ENCODE measurements around the gene PHPT1. TPM values are rescaled to one million over a fixed set of nuclear protein-coding genes. Genes with fewer than 3 reads are reported as not detected.
A peak's percentile ranks its signal among the peaks of the same experiment; 100 is the strongest.

The PHPT1 gene
- total and polyA plus RNA-seq, 2 of the 13 experiments (the other 11 are each of a cell fraction or from before 2014, with no cell fraction given): 189 to 192 TPM

DNA sequence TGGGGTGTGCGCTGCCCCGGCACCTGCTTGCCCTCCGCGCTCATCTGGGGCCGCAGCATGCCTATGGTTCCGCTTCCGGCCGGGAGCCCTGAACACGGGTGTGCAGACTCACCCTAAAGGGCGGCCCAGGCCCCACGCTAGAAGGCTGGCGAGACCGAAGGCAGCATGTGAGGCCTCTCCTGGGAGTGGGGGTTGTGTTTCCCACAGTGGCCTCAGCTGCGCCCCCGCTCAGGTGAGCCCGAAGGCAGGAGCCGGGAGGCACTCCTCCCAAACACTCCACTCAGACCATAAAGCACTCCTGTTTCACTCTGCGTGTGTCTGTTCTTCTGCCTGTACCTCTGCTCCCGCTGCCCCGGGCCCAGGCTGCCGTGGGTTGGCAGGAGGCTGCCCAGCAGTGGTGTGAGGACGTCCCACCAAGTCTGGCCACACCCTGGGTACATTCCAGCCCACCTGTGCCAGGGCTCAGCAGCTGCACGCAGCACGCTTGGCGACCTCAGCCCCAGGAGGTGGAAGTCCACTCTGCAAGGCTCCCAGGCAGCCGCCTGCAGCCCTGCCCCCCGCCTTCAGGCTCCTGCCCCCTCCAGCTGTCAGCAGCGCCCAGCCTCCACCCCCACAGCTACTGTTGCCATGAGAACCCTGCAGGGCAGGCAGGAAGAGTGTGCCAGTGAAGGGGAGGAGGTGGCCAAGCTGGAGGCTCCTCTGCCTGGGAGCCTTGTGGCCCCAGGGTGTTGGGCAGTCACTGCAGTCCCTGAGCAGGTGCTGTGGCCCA is 8.1 kb upstream of the PHPT1 start (continued):
- TF ChIP-seq ZNF839 (CRISPR knock-in tag; IDR thresholded peaks at IDR 0.05; ENCODE audit: borderline replicate concordance) (no peak), SRSF1 (optimal IDR thresholded peaks at IDR 0.05; ENCODE audit: low read depth, low read length) (no peak), ZNF547 (CRISPR knock-in tag; IDR thresholded peaks at IDR 0.05) (peak; percentile 71; the same call in 1 of the 2 replicates), ZNF296 (CRISPR knock-in tag; conservative IDR thresholded peaks at IDR 0.05) (no peak), ZNF713 (CRISPR knock-in tag; IDR thresholded peaks at IDR 0.05) (no peak), ZNF350 (CRISPR knock-in tag; IDR thresholded peaks at IDR 0.05; ENCODE audit: borderline replicate concordance, low read depth) (peak; percentile 62; the same call in 1 of the 2 replicates), HNRNPUL1 (IDR thresholded peaks at IDR 0.05; ENCODE audit: low read depth, low read length) (no peak), REXO4 (CRISPR knock-in tag; IDR thresholded peaks at IDR 0.05; ENCODE audit: borderline replicate concordance) (no peak), TCF7L2 (IDR thresholded peaks at IDR 0.05; ENCODE audit: low read depth, low read length) (no peak), ZNF235 (CRISPR knock-in tag; IDR thresholded peaks at IDR 0.05; ENCODE audit: borderline replicate concordance) (peak; percentile 6; the same call in 1 of the 2 replicates), ZNF10 (CRISPR knock-in tag; IDR thresholded peaks at IDR 0.05; ENCODE audit: borderline replicate concordance, low read depth) (no peak), ZNF460 (CRISPR knock-in tag; IDR thresholded peaks at IDR 0.05; ENCODE audit: borderline replicate concordance) (no peak), ZNF615 (CRISPR knock-in tag; IDR thresholded peaks at IDR 0.05; ENCODE audit: borderline replicate concordance) (no peak), MED13 (CRISPR knock-in tag; IDR thresholded peaks at IDR 0.05) (no peak), NBN (conservative IDR thresholded peaks at IDR 0.05) (no peak), RELA (CRISPR knock-in tag; IDR thresholded peaks at IDR 0.05) (no peak), ZNF234 (CRISPR knock-in tag; conservative IDR thresholded peaks at IDR 0.05) (0 out of 2 replicates have a peak, but pooled peaks have one; percentile 36), NFRKB (IDR thresholded peaks at IDR 0.05) (no peak), FOXJ3 (CRISPR knock-in tag; IDR thresholded peaks at IDR 0.05; ENCODE audit: borderline replicate concordance) (no peak), ZKSCAN8 (CRISPR knock-in tag; IDR thresholded peaks at IDR 0.05; ENCODE audit: borderline replicate concordance) (no peak), ZNF619 (CRISPR knock-in tag; IDR thresholded peaks at IDR 0.05) (no peak), PHB2 (IDR thresholded peaks at IDR 0.05; ENCODE audit: partially characterized antibody) (no peak)
- TF ChIP-seq, protein P1, sequence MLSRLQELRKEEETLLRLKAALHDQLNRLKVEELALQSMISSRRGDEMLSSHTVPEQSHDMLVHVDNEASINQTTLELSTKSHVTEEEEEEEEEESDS (CRISPR knock-in tag; IDR thresholded peaks at IDR 0.05; ENCODE audit: borderline replicate concordance): no peak
- TF ChIP-seq, protein P2, sequence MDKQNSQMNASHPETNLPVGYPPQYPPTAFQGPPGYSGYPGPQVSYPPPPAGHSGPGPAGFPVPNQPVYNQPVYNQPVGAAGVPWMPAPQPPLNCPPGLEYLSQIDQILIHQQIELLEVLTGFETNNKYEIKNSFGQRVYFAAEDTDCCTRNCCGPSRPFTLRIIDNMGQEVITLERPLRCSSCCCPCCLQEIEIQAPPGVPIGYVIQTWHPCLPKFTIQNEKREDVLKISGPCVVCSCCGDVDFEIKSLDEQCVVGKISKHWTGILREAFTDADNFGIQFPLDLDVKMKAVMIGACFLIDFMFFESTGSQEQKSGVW (CRISPR knock-in tag; IDR thresholded peaks at IDR 0.05; ENCODE audit: borderline replicate concordance): no peak
- TF ChIP-seq, protein P3, sequence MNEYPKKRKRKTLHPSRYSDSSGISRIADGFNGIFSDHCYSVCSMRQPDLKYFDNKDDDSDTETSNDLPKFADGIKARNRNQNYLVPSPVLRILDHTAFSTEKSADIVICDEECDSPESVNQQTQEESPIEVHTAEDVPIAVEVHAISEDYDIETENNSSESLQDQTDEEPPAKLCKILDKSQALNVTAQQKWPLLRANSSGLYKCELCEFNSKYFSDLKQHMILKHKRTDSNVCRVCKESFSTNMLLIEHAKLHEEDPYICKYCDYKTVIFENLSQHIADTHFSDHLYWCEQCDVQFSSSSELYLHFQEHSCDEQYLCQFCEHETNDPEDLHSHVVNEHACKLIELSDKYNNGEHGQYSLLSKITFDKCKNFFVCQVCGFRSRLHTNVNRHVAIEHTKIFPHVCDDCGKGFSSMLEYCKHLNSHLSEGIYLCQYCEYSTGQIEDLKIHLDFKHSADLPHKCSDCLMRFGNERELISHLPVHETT (CRISPR knock-in tag; conservative IDR thresholded peaks at IDR 0.05): no peak
- TF ChIP-seq, protein P4, sequence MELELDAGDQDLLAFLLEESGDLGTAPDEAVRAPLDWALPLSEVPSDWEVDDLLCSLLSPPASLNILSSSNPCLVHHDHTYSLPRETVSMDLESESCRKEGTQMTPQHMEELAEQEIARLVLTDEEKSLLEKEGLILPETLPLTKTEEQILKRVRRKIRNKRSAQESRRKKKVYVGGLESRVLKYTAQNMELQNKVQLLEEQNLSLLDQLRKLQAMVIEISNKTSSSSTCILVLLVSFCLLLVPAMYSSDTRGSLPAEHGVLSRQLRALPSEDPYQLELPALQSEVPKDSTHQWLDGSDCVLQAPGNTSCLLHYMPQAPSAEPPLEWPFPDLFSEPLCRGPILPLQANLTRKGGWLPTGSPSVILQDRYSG (CRISPR knock-in tag; IDR thresholded peaks at IDR 0.05): no peak
- TF ChIP-seq, protein P5, sequence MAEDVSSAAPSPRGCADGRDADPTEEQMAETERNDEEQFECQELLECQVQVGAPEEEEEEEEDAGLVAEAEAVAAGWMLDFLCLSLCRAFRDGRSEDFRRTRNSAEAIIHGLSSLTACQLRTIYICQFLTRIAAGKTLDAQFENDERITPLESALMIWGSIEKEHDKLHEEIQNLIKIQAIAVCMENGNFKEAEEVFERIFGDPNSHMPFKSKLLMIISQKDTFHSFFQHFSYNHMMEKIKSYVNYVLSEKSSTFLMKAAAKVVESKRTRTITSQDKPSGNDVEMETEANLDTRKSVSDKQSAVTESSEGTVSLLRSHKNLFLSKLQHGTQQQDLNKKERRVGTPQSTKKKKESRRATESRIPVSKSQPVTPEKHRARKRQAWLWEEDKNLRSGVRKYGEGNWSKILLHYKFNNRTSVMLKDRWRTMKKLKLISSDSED (CRISPR knock-in tag; IDR thresholded peaks at IDR 0.05): no peak

Data from HepG2 (cell line).